GM12878 (cell line): ENCODE results near the gene CPNE6. TPM values are rescaled to one million over a fixed set of nuclear protein-coding genes. Genes with fewer than 3 reads are reported as not detected.
A peak's percentile ranks its signal among the peaks of the same experiment; 100 is the strongest.

ENCODE experiments used
- ATAC-seq: fragments of 200-7000 bp; cut with Tn5 transposase; 3 replicates; pipeline ENCODE4 v1.9.1; 2020; ENCODE audit warnings: mild to moderate bottlenecking, moderate library complexity
- BruUV-seq: library from RNA; stranded (reverse); fragments of 400-500 nt; replicated peaks from 2 replicates; lab custom pipeline; 2021; lab: Mats Ljungman, UMichigan
- CTCF ChIA-PET: fragments of 300-600 bp; sonication (Branson Sonifier 250); formaldehyde crosslinking; extraction: SDS; loops from one replicate; lab custom pipeline; 2021; ENCODE audit warnings: inconsistent platforms; lab: Yijun Ruan, JAX
- POLR2A ChIA-PET: fragments of 350-600 bp; formaldehyde crosslinking; extraction: SDS; loops from one replicate; lab custom pipeline; 2021; ENCODE audit warnings: inconsistent platforms; lab: Charles Lee
- RAD21 ChIA-PET: fragments of 300-600 bp; sonication (Branson Sonifier 250); formaldehyde crosslinking; loops from one replicate; lab custom pipeline; 2023; ENCODE audit warnings: antibody characterized with exemption; ENCODE audit not compliant: unreplicated experiment; lab: Charles Lee
- SMC1A ChIA-PET: fragments of 300-600 bp; sonication (Branson Sonifier 250); formaldehyde crosslinking; loops from one replicate; lab custom pipeline; 2023; ENCODE audit not compliant: unreplicated experiment, uncharacterized antibody; lab: Charles Lee
- DNase-seq: peaks from one replicate; pipeline ENCODE4 v3.0.0-alpha.2; 2011; ENCODE audit warnings: low read depth, low spot score
- FAIRE-seq: peaks from 3 replicates; lab custom pipeline; 2011; peaks lifted over from hg19 to GRCh38; lab: Jason Lieb, UNC
- H2AFZ ChIP-seq: 2 replicates; pipeline ENCODE4 v1.6.0; 2011; ENCODE audit warnings: low read depth, low read length, control low read depth; ENCODE audit not compliant: control insufficient read depth
- H3K27ac ChIP-seq: 2 replicates; pipeline ENCODE4 v1.5.1; 2011; ENCODE audit warnings: control low read depth; ENCODE audit not compliant: control insufficient read depth, insufficient read depth
- H3K27me3 ChIP-seq, 2 experiments: replicated peaks in 1 of 2; 2 replicates each; pipeline versions ENCODE4 v1.6.0 to v1.6.1; 2011; ENCODE audit warnings: low read length in 1 of 2; ENCODE audit not compliant: control insufficient read depth in 2 of 2, insufficient read depth in 2 of 2
- H3K36me3 ChIP-seq, 2 experiments: 2 replicates each; pipeline ENCODE4 v1.5.1; 2011; ENCODE audit warnings: low read length in 1 of 2; ENCODE audit not compliant: control insufficient read depth in 2 of 2, insufficient read depth in 2 of 2
- H3K4me1 ChIP-seq: 2 replicates; pipeline ENCODE4 v1.6.1; 2011; ENCODE audit warnings: mild to moderate bottlenecking, low read length, moderate library complexity, mixed read lengths; ENCODE audit not compliant: control insufficient read depth, insufficient read depth
- H3K4me2 ChIP-seq: 2 replicates; pipeline ENCODE4 v1.6.0; 2011; ENCODE audit warnings: control low read depth; ENCODE audit not compliant: control insufficient read depth, insufficient read depth
- H3K4me3 ChIP-seq: fragments of 200-600 bp; sonication (generic); 2 replicates; pipeline ENCODE4 v1.5.1; 2016
- H3K79me2 ChIP-seq: 2 replicates; pipeline ENCODE4 v1.6.0; 2011; ENCODE audit warnings: low read length; ENCODE audit not compliant: control insufficient read depth, insufficient read depth
- H3K9ac ChIP-seq: 2 replicates; pipeline ENCODE4 v1.8.0; 2011; ENCODE audit warnings: low read length, control low read depth, mixed read lengths; ENCODE audit not compliant: control insufficient read depth, insufficient read depth
- H3K9me3 ChIP-seq: replicated peaks from 3 replicates; pipeline ENCODE4 v1.5.1; 2011; ENCODE audit warnings: mild to moderate bottlenecking, low read length; ENCODE audit not compliant: control insufficient read depth, insufficient read depth
- H4K20me1 ChIP-seq: 2 replicates; pipeline ENCODE4 v1.6.0; 2011; ENCODE audit not compliant: control insufficient read depth, insufficient read depth
- BMI1 ChIP-seq: fragments of 450-650 bp; IDR thresholded peaks from 2 replicates; pipeline ENCODE4 v1.6.1; 2016; ENCODE audit warnings: mild to moderate bottlenecking, moderate library complexity, borderline replicate concordance
- EED ChIP-seq: sonication (generic); IDR thresholded peaks from 2 replicates; pipeline ENCODE4 v1.6.1; 2016; ENCODE audit warnings: antibody characterized with exemption, low read depth
- ESRRA ChIP-seq: IDR thresholded peaks from 2 replicates; pipeline ENCODE4 v1.6.1; 2012; ENCODE audit warnings: mild to moderate bottlenecking, low read length, improper control_type of control experiment
- HDGF ChIP-seq: fragments of 450-650 bp; IDR thresholded peaks from 2 replicates; pipeline ENCODE4 v1.6.1; 2016; ENCODE audit warnings: antibody characterized with exemption
- JUND ChIP-seq: IDR thresholded peaks from 2 replicates; pipeline ENCODE4 v1.6.1; 2012; ENCODE audit warnings: low read depth, mild to moderate bottlenecking, low read length, improper control_type of control experiment, moderate library complexity
- LARP7 ChIP-seq: fragments of 450-650 bp; IDR thresholded peaks from 2 replicates; pipeline ENCODE4 v1.6.1; 2017; ENCODE audit warnings: mild to moderate bottlenecking
- MEF2B ChIP-seq: fragments of 450-650 bp; IDR thresholded peaks from 2 replicates; pipeline ENCODE4 v1.6.1; 2018; ENCODE audit warnings: mild to moderate bottlenecking, moderate library complexity; ENCODE audit not compliant: partially characterized antibody, poor library complexity, severe bottlenecking
- PAX8 ChIP-seq: fragments of 450-650 bp; IDR thresholded peaks from 2 replicates; pipeline ENCODE4 v1.6.1; 2017; ENCODE audit warnings: mild to moderate bottlenecking, moderate library complexity
- PML ChIP-seq: IDR thresholded peaks from 2 replicates; pipeline ENCODE4 v1.6.1; 2012; ENCODE audit warnings: low read length, inconsistent platforms
- SMAD5 ChIP-seq: IDR thresholded peaks from 2 replicates; pipeline ENCODE4 v1.6.1; 2016; ENCODE audit warnings: antibody characterized with exemption, low read depth
- STAT3 ChIP-seq: IDR thresholded peaks from 2 replicates; pipeline ENCODE4 v1.6.1; 2011; ENCODE audit warnings: low read depth, low read length, improper control_type of control experiment
- ZNF24 ChIP-seq: fragments of 450-650 bp; IDR thresholded peaks from 2 replicates; pipeline ENCODE4 v1.6.1; 2017; ENCODE audit warnings: antibody characterized with exemption, mild to moderate bottlenecking
- WGBS: methylation state at CpG from one replicate; pipeline ENCODE4 v1.1.6; 2016; ENCODE audit warnings: low lambda C conversion rate; ENCODE audit not compliant: insufficient replicate concordance, insufficient coverage; ENCODE audit errors: missing lambda C conversion rate; 5-methylcytosine and 5-hydroxymethylcytosine counted together
- in situ Hi-C: fragments of 300-500 bp; cut with MboI; formaldehyde crosslinking; loops from 9 replicates; pipeline ENCODE4 v1.14.3; 2018; ENCODE audit warnings: mixed read lengths
- intact Hi-C: fragments of 100-400 bp; cut with micrococcal nuclease; formaldehyde crosslinking; loops from one replicate; pipeline ENCODE4 v1.14.2; 2022; ENCODE audit not compliant: unreplicated experiment
- polyA plus RNA-seq, 11 experiments: library from polyadenylated mRNA; depleted of rRNA in 4 of 11; unstranded in 6 of 11; stranded (reverse) in 5 of 11; fragments of >200 nt; fragmentation: Nextera tagmentation in 4 of 11; fragmentation: Illumina TruSeq in 1 of 11; extraction: Ambion mirVana in 4 of 11; extraction: Trizol in 1 of 11; gene quantifications; 1 replicate in 1 of 11; 2 replicates in 10 of 11; pipeline versions ENCODE4 v1.2.1 to v1.2.3, GENCODE V29; 2011 to 2016; ENCODE audit warnings: inconsistent platforms in 2 of 11, missing spikeins in 2 of 11, low read depth in 1 of 11
- total RNA-seq, 4 experiments: library from RNA; depleted of rRNA in 3 of 4; stranded (reverse); fragments of >200 nt in 3 of 4; fragmentation: Illumina TruSeq in 1 of 4; extraction: Trizol in 1 of 4; gene quantifications; 2 replicates each; pipeline versions ENCODE4 v1.2.1 to v1.2.3, GENCODE V29; 2013 to 2021
- TF ChIP-seq, protein P1 (sequence below), 3 experiments: IDR thresholded peaks in 2 of 3; conservative IDR thresholded peaks in 1 of 3; 2 replicates each; pipeline ENCODE4 v1.5.1; 2011; ENCODE audit warnings: low read depth in 3 of 3, low read length in 3 of 3, mild to moderate bottlenecking in 3 of 3, control low read depth in 2 of 3, moderate library complexity in 2 of 3, inconsistent platforms in 1 of 3, mixed read lengths in 1 of 3; ENCODE audit not compliant: control insufficient read depth in 2 of 3, insufficient read depth in 1 of 3; ENCODE audit errors: extremely low read depth in 1 of 3
- TF ChIP-seq, protein P2 (sequence below): fragments of 450-650 bp; IDR thresholded peaks from 2 replicates; pipeline ENCODE4 v1.6.1; 2016; ENCODE audit warnings: mild to moderate bottlenecking
- TF ChIP-seq, protein P3 (sequence below): fragments of 450-650 bp; conservative IDR thresholded peaks from 2 replicates; pipeline ENCODE4 v1.6.1; 2017; ENCODE audit warnings: mild to moderate bottlenecking, moderate library complexity
- TF ChIP-seq, protein P4 (sequence below): IDR thresholded peaks from 2 replicates; pipeline ENCODE4 v1.6.1; 2011; ENCODE audit warnings: borderline replicate concordance, low read depth, mild to moderate bottlenecking, moderate library complexity, mixed read lengths, low read length; ENCODE audit not compliant: insufficient read depth; ENCODE audit errors: extremely low read length

The CPNE6 gene
- total and polyA plus RNA-seq, 10 of the 15 experiments (the other 5 are each of a cell fraction or from before 2014, with no cell fraction given): 0.06 to 0.43 (median 0.18) TPM; not detected in 3

DNA sequence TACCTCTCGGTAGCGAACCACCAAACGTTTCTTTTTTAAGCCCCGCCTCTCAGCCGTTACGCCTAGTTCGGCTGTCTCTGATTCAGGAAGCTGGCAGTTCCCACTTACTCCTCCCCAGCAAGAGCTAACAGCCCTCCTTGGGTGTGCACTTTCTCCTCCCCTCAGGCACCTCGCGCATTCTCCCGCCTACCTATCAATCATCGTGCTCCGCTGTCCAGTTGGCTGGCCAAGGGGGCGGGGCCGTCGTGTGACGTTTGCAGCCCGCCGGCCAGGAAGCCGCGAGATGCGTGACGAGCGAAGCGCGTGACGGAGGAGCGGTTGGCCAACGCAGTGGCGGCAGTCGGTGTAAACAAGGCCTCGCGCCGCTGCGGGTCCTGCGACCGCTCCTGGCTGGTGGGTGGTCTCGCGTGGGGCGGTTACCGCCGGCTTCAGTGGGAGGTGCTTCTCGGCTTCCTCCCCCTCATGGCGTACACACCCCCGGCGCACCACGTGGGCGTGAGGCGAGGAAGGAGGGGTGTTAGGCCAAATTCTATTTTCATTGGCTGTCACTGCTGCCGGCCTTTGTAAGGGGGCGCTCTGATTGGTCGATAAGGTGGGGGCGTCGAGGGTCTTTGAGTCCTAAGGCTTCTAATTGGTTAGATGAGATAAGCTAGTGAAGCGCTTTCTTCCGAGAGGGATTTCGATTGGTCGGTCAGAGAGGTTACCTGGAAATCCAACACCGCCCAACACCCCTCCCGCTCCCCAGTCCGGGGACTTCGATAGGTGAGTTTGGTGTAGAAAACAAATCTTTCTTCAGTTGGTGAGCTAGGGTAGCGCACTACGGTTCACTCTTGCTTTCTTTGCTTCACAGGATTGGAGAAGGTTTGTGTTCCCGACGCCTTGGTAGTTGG is 43.4 kb downstream of the CPNE6 start, which contains the start of the genes DCAF11 and NRL:
DCAF11 (plus strand) TSS at position 246 of the 890 bp plus-strand sequence. CDS start 818 bp downstream, outside the sequence.
NRL (minus strand) TSS at position 418 of the 890 bp plus-strand sequence. CDS start 32,101 bp downstream, outside the sequence.
- ATAC-seq (peak; percentile 92), FAIRE-seq (peak; percentile 98)
- no peak for TF ChIP-seq STAT3
- TF ChIP-seq JUND: peak; percentile 38; the same call in 1 of the 2 replicates
- TF ChIP-seq ZNF24: no peak
- no peak for TF ChIP-seq PAX8
- TF ChIP-seq, protein P1, sequence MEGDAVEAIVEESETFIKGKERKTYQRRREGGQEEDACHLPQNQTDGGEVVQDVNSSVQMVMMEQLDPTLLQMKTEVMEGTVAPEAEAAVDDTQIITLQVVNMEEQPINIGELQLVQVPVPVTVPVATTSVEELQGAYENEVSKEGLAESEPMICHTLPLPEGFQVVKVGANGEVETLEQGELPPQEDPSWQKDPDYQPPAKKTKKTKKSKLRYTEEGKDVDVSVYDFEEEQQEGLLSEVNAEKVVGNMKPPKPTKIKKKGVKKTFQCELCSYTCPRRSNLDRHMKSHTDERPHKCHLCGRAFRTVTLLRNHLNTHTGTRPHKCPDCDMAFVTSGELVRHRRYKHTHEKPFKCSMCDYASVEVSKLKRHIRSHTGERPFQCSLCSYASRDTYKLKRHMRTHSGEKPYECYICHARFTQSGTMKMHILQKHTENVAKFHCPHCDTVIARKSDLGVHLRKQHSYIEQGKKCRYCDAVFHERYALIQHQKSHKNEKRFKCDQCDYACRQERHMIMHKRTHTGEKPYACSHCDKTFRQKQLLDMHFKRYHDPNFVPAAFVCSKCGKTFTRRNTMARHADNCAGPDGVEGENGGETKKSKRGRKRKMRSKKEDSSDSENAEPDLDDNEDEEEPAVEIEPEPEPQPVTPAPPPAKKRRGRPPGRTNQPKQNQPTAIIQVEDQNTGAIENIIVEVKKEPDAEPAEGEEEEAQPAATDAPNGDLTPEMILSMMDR (IDR thresholded peaks at IDR 0.05 in 2 of 3, conservative IDR thresholded peaks at IDR 0.05 in 1 of 3; ENCODE audit: control insufficient read depth in 2 of 3, extremely low read depth in 1 of 3, insufficient read depth in 1 of 3, low read depth in 3 of 3, low read length in 3 of 3): no peak
- TF ChIP-seq SMAD5: peak; percentile 32; the same call in 1 of the 2 replicates
- no peak; the same call in 1 of the 2 replicates for TF ChIP-seq PML
- no peak for TF ChIP-seq ESRRA
- TF ChIP-seq, protein P2, sequence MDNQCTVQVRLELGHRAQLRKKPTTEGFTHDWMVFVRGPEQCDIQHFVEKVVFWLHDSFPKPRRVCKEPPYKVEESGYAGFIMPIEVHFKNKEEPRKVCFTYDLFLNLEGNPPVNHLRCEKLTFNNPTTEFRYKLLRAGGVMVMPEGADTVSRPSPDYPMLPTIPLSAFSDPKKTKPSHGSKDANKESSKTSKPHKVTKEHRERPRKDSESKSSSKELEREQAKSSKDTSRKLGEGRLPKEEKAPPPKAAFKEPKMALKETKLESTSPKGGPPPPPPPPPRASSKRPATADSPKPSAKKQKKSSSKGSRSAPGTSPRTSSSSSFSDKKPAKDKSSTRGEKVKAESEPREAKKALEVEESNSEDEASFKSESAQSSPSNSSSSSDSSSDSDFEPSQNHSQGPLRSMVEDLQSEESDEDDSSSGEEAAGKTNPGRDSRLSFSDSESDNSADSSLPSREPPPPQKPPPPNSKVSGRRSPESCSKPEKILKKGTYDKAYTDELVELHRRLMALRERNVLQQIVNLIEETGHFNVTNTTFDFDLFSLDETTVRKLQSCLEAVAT: no peak
- TF ChIP-seq MEF2B: no peak
- peak; percentile 98 for TF ChIP-seq HDGF
- TF ChIP-seq LARP7: no peak
- TF ChIP-seq, protein P3, sequence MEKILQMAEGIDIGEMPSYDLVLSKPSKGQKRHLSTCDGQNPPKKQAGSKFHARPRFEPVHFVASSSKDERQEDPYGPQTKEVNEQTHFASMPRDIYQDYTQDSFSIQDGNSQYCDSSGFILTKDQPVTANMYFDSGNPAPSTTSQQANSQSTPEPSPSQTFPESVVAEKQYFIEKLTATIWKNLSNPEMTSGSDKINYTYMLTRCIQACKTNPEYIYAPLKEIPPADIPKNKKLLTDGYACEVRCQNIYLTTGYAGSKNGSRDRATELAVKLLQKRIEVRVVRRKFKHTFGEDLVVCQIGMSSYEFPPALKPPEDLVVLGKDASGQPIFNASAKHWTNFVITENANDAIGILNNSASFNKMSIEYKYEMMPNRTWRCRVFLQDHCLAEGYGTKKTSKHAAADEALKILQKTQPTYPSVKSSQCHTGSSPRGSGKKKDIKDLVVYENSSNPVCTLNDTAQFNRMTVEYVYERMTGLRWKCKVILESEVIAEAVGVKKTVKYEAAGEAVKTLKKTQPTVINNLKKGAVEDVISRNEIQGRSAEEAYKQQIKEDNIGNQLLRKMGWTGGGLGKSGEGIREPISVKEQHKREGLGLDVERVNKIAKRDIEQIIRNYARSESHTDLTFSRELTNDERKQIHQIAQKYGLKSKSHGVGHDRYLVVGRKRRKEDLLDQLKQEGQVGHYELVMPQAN: peak; percentile 87
- TF ChIP-seq EED: no peak
- TF ChIP-seq BMI1: no peak
- TF ChIP-seq, protein P4, sequence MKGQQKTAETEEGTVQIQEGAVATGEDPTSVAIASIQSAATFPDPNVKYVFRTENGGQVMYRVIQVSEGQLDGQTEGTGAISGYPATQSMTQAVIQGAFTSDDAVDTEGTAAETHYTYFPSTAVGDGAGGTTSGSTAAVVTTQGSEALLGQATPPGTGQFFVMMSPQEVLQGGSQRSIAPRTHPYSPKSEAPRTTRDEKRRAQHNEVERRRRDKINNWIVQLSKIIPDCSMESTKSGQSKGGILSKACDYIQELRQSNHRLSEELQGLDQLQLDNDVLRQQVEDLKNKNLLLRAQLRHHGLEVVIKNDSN: peak; percentile 91

More for the DNA sequence above, 43.4 kb downstream of the CPNE6 start, which contains the start of the genes DCAF11 and NRL:
- Histone ChIP-seq H3K4me3 (peak within 1 kb of the TSS; percentile 96), H3K79me2 (peaks cover 24% of the 10 kb centered on the region), H3K9me3 (no peaks in the 10 kb centered on the region), H3K9ac (peak within 1 kb of the TSS; percentile 98), H4K20me1 (no peaks in the 10 kb centered on the region), H3K4me1 (peaks cover 5% of the 10 kb centered on the region), H3K27ac (peak within 1 kb of the TSS; percentile 94), H3K36me3 (peaks cover 7 to 23% of the 10 kb centered on the region in 2 experiments), H2AFZ (peak within 1 kb of the TSS; percentile 86), H3K27me3 (no peaks in the 10 kb centered on the region), H3K4me2 (peak within 1 kb of the TSS; percentile 94)
- POLR2A ChIA-PET: interaction anchor here (0.6 to 17.1 kb wide), 20 partner anchors 9 to 316 kb away, joined by 3 to 276 read pairs (median 6); partner anchors contain the start of genes CHMP4A, CIDEB, EMC9 and FITM1
- BruUV-seq: no TSS peak
- peak; percentile 99 for DNase-seq
- WGBS: under 1% methylated on average over 65 of the region's 65 CpGs
- CTCF ChIA-PET: interaction anchor here (0.7 to 5.9 kb wide), 23 partner anchors 9 to 1020 kb away, joined by 3 to 39 read pairs (median 4); partner anchors contain the start of genes ACIN1, CIDEB, EMC9 and IRF9
- SMC1A ChIA-PET: interaction anchor here (0.7 to 7.7 kb wide), 21 partner anchors 9 to 219 kb away, joined by 3 to 70 read pairs (median 6); partner anchors contain the start of genes CHMP4A, IPO4, IRF9 and PCK2
- intact Hi-C loops (loop anchor here (1.0 to 2.0 kb wide), 5 partner anchors 19 to 328 kb away; partner anchors contain the start of genes EMC9, IRF9 and SDR39U1), in situ Hi-C loops (loop anchor here (25.0 kb wide), 1 partner anchor 802 kb away; the partner anchor contains the start of genes BCL2L2, PABPN1 and PPP1R3E)
- RAD21 ChIA-PET: interaction anchor here (0.8 to 5.8 kb wide), 22 partner anchors 9 to 316 kb away, joined by 3 to 69 read pairs (median 6); partner anchors contain the start of genes CARMIL3, EMC9, FITM1 and IPO4
